ENCODE measurements around the gene LRPPRC. TPM values are rescaled to one million over a fixed set of nuclear protein-coding genes. Genes with fewer than 3 reads are reported as not detected.

LRPPRC gene
- total and polyA plus RNA-seq, 9 of the 15 experiments (the other 6 are each of a cell fraction or from before 2014, with no cell fraction given), result 41.5 to 214 (median 138) TPM

GRCh38 chr2:43960921-43961320, 34.9 kb downstream of the LRPPRC start:
- in situ Hi-C loops (cut with MboI) (no loop called here), intact Hi-C loops (cut with micrococcal nuclease) (no loop called here)
- DNase-seq (ENCODE audit: extremely low read depth in 1 of 4, low spot score in 3 of 4), result no peak
- ChIA-PET POLR2A (no interaction called here), CTCF (ENCODE audit: low intra/inter-chr PET ratio) (no interaction called here)
- H3K4me2 ChIP-seq (ENCODE audit: insufficient read depth, low read length), result no peak overlapping the region
- H3K4me1 ChIP-seq (replicated peaks in 1 of 2; ENCODE audit: control insufficient read depth in 2 of 2, insufficient read depth in 2 of 2, low read length in 2 of 2), result no peaks in the 10 kb centered on the region
- no TSS peak for BruUV-seq (replicated peaks)
- H3K27ac ChIP-seq (ENCODE audit: extremely low read depth, low read depth, low read length), result no peak overlapping the region
- no peaks in the 10 kb centered on the region for H4K20me1 ChIP-seq (replicated peaks; ENCODE audit: control insufficient read depth, insufficient read depth, low read length)
- H3K79me2 ChIP-seq (ENCODE audit: control insufficient read depth, insufficient read depth, low read length), result peaks cover 9% of the 10 kb centered on the region; the same call in 2 of the 3 replicates
- no peaks in the 10 kb centered on the region for H3K9me3 ChIP-seq (replicated peaks; ENCODE audit: control insufficient read depth, insufficient read depth, low read depth, low read length)
- no peaks in the 10 kb centered on the region for H3K27me3 ChIP-seq (ENCODE audit: control insufficient read depth in 2 of 2, insufficient read depth in 2 of 2, low read length in 2 of 2)
- H3K9me1 ChIP-seq (ENCODE audit: control insufficient read depth, insufficient read depth, low read length), result no peaks in the 10 kb centered on the region
- H3K4me3 ChIP-seq, result no peak overlapping the region
- H2AFZ ChIP-seq (ENCODE audit: low read depth, low read length), result no peak overlapping the region
- no peak for FAIRE-seq
- H3K9ac ChIP-seq (ENCODE audit: insufficient read depth in 1 of 2, low read depth in 2 of 2, low read length in 2 of 2), result no peak overlapping the region
- peaks cover 98% of the 10 kb centered on the region for H3K36me3 ChIP-seq (ENCODE audit: control insufficient read depth, insufficient read depth, low read length)
- no peak for ATAC-seq
- peak; percentile 75 for TF ChIP-seq C11orf30 (IDR thresholded peaks at IDR 0.05; ENCODE audit: low read depth)
- no peak for TF ChIP-seq PHB (CRISPR knock-in tag; IDR thresholded peaks at IDR 0.05)
- TF ChIP-seq ZNF316 (IDR thresholded peaks at IDR 0.05), result peak; percentile 86
- peak; percentile 42; the same call in 1 of the 2 replicates for TF ChIP-seq MAFF (IDR thresholded peaks at IDR 0.05; ENCODE audit: low read length)
- peak; percentile 52; the same call in 1 of the 2 replicates for TF ChIP-seq MAFG (tag; conservative IDR thresholded peaks at IDR 0.05)
- no peak for TF ChIP-seq ZNF444 (CRISPR knock-in tag; IDR thresholded peaks at IDR 0.05)

- WGBS (ENCODE audit: insufficient coverage, low coverage, missing lambda C conversion rate), result 88% methylated on average over 5 of the region's 5 CpGs
- H3K9me3 ChIP-seq (replicated peaks; ENCODE audit: control insufficient read depth, insufficient read depth, low read depth, low read length), result no peaks in the 10 kb centered on the region
- H3K4me2 ChIP-seq (ENCODE audit: insufficient read depth, low read length), result no peak overlapping the region
- intact Hi-C loops (cut with micrococcal nuclease), result no loop called here
- in situ Hi-C loops (cut with MboI), result no loop called here
- CTCF ChIA-PET (ENCODE audit: low intra/inter-chr PET ratio), result no interaction called here
- no TSS peak for BruUV-seq (replicated peaks)
- ATAC-seq (no peak), DNase-seq (ENCODE audit: extremely low read depth in 1 of 4, low spot score in 3 of 4) (no peak), FAIRE-seq (peak; percentile 58)
- H3K36me3 ChIP-seq (ENCODE audit: control insufficient read depth, insufficient read depth, low read length), result peaks cover 99% of the 10 kb centered on the region
- no peak overlapping the region for H3K4me3 ChIP-seq
- H4K20me1 ChIP-seq (replicated peaks; ENCODE audit: control insufficient read depth, insufficient read depth, low read length), result no peaks in the 10 kb centered on the region
- H3K79me2 ChIP-seq (ENCODE audit: control insufficient read depth, insufficient read depth, low read length), result peaks cover 2% of the 10 kb centered on the region; the same call in 1 of the 3 replicates
- no peak overlapping the region for H3K27ac ChIP-seq (ENCODE audit: extremely low read depth, low read depth, low read length)
- no peak overlapping the region for H3K9ac ChIP-seq (ENCODE audit: insufficient read depth in 1 of 2, low read depth in 2 of 2, low read length in 2 of 2)
- H2AFZ ChIP-seq (ENCODE audit: low read depth, low read length), result no peak overlapping the region
- H3K27me3 ChIP-seq (ENCODE audit: control insufficient read depth in 2 of 2, insufficient read depth in 2 of 2, low read length in 2 of 2), result no peaks in the 10 kb centered on the region
- H3K9me1 ChIP-seq (ENCODE audit: control insufficient read depth, insufficient read depth, low read length), result no peaks in the 10 kb centered on the region
- no peaks in the 10 kb centered on the region for H3K4me1 ChIP-seq (replicated peaks in 1 of 2; ENCODE audit: control insufficient read depth in 2 of 2, insufficient read depth in 2 of 2, low read length in 2 of 2)
- POLR2A ChIA-PET, result interaction anchor here (1.9 kb wide), 1 partner anchor 11 kb away, joined by 5 read pairs; no protein-coding TSS in a partner anchor
- TF ChIP-seq POLR2AphosphoS5 (IDR thresholded peaks at IDR 0.05; ENCODE audit: control insufficient read depth, insufficient read depth, low read depth, low read length) (0 out of 2 replicates have a peak, but pooled peaks have one; percentile 32), SRSF1 (IDR thresholded peaks at IDR 0.05; ENCODE audit: low read depth, low read length) (0 out of 2 replicates have a peak, but pooled peaks have one; percentile 65), PHF8 (IDR thresholded peaks at IDR 0.05; ENCODE audit: borderline replicate concordance, low read length) (no peak)
Observed at GRCh38 chr2:43958397-43959275, 37.2 kb downstream of the LRPPRC start.

Measured in K562 (cell line).